ENCODE measurements around the gene SFXN3.
A peak's percentile ranks its signal among the peaks of the same experiment; 100 is the strongest.

Gene SFXN3

GRCh38 chr10:101060951-101061623 is 30.1 kb downstream of the SFXN3 start:
- peak; percentile 86 to 92 for DNase-seq

GRCh38 chr10:101061624-101062231 is 30.7 kb downstream of the SFXN3 start, which contains the start of gene KAZALD1:
Gene KAZALD1, plus strand, starts transcription at chr10:101061989. Its CDS starts 604 bp downstream, at chr10:101062593.
- DNase-seq, result no peak

GRCh38 chr10:101062232-101063049 is 31.4 kb downstream of the SFXN3 start:
- peak; percentile 45 to 58 for DNase-seq

GRCh38 chr10:101063050-101063525 is 32.1 kb downstream of the SFXN3 start:
- DNase-seq, result no peak

- DNase-seq, result no peak
These were observed 32.7 kb downstream of the SFXN3 start for GRCh38 chr10:101063548-101064414.

- no peak for DNase-seq
These were observed 33.5 kb downstream of the SFXN3 start for GRCh38 chr10:101064415-101065030.

- no peak for DNase-seq
These were observed 34.6 kb downstream of the SFXN3 start for GRCh38 chr10:101065481-101066145.

GRCh38 chr10:101066146-101066895 is 35.3 kb downstream of the SFXN3 start:
- peak; percentile 41 to 63 for DNase-seq

GRCh38 chr10:101066896-101067355 is 35.9 kb downstream of the SFXN3 start:
- no peak for DNase-seq

GRCh38 chr10:101067356-101068083 is 36.5 kb downstream of the SFXN3 start:
- DNase-seq, result peak; percentile 77 to 84

GRCh38 chr10:101069441-101069840 is 38.4 kb downstream of the SFXN3 start:
- no peak for DNase-seq

- DNase-seq, result no peak
These were observed 39.1 kb downstream of the SFXN3 start for GRCh38 chr10:101070098-101070497.

GRCh38 chr10:101071267-101071884 is 40.3 kb downstream of the SFXN3 start:
- DNase-seq, result peak; percentile 22 to 81

GRCh38 chr10:101071885-101072433 is 40.9 kb downstream of the SFXN3 start:
- no peak for DNase-seq

- DNase-seq, result no peak
These were observed 41.9 kb downstream of the SFXN3 start for GRCh38 chr10:101072923-101073322.

- DNase-seq, result no peak
These were observed 42.6 kb downstream of the SFXN3 start for GRCh38 chr10:101073631-101074030.

GRCh38 chr10:101075775-101076174 is 44.7 kb downstream of the SFXN3 start:
- no peak for DNase-seq

GRCh38 chr10:101076630-101077029 is 45.6 kb downstream of the SFXN3 start:
- no peak for DNase-seq

GRCh38 chr10:101079874-101080273 is 48.8 kb downstream of the SFXN3 start:
- DNase-seq, result no peak

Measured in CD4-positive, alpha-beta T cell treated with Interferon alpha-2 for 1 hour (primary cell).